Activated gamma-delta T cell treated with anti-CD3 and anti-CD28 coated beads, Interleukin-2, amount 50 U/mL, for 16 hours (primary cell): ENCODE measurements around the gene OR2AP1.
"Not testable (repeated sequence)": the region's sequence is repeated elsewhere in the genome, so short reads cannot be mapped to it uniquely, and the experiment has no call there.

Experiments used
- DNase-seq: peaks from one replicate; pipeline ENCODE4 v3.0.0-alpha.2; 2020; ENCODE audit warnings: low read depth

The OR2AP1 gene

DNA sequence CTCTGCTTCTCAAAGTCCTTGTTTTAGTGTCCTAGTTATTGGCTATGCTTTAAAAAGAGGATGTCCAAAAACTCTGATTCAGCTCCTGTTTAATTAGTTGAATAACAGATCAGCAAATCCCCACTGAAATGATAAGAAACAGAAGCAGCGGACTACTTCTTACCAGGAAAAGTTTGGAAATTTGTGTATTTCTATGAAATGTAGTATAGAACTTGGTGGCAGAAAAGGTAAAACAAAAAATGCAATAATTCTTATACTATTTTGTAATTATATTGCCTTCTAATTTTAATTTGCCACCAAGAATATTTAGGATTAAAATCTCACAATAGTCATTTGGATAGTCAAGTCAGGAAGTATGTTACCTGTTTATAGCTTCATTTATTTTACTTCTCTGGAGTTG lies at the start of gene OR2AP1:
Gene OR2AP1, plus strand, starts transcription at position 301 of the 400 bp plus-strand sequence. CDS start 1,947 bp downstream, outside the sequence.
- DNase-seq, result no peak

DNA sequence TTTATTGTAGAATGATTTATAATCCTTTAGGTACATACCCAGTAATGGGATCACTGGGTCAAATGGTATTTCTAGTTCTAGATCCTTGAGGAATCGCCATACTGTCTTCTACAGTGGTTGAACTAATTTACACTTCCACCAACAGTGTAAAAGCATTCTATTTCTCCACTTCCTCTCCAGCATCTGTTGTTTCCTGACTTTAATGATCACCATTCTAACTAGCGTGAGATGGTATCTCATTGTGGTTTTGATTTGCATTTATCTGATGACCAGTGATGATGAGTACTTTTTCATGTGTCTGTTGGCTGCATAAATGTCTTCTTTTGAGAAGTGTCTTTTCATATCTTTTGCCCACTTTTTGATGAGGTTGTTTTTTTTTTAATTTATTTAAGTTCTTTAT lies 24.0 kb upstream of the OR2AP1 start:
- DNase-seq, result not testable (repeated sequence)

DNA sequence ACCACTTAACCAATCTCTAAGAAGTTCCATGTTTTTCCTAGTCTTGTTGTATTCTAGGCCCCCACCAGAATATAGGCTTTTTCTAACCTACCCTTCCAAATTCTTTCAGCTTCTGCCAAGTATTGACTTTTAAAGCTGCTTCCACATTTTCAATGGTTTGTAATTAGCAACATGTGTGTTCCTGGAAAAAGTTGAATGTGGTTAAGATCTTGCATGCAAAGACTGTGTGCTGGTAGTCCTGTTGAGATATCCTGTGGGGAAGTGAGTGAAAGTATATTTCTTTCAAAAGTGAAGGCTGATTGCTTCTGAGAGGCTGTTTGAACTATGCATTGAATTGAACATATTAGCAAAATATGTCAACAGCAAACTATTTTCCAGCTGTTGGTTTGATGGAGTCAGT lies 23.5 kb upstream of the OR2AP1 start:
- DNase-seq, result no peak

DNA sequence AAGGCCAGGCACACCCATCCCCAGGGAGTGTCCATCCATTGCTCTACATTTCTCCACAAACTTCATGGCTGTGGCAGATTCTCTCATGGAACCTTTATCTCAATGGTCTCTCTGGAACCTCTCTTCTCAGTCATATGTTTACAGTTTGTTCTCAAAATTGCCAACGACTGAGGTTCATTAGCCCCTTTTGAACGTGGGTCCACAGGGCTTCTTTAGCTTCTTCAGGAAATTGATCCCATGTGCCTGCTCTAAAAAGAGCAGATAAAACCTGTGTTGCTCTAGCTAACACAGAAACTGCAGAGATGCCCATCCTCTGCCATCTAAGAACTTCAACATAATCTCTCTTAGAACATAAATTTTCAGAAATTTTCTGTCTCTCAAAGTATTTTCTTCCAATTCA lies 23.0 kb upstream of the OR2AP1 start, which contains the start of gene OR6C4:
Gene OR6C4, plus strand, starts transcription at position 301 of the 400 bp plus-strand sequence. CDS start 1,625 bp downstream, outside the sequence.
- no peak for DNase-seq

DNA sequence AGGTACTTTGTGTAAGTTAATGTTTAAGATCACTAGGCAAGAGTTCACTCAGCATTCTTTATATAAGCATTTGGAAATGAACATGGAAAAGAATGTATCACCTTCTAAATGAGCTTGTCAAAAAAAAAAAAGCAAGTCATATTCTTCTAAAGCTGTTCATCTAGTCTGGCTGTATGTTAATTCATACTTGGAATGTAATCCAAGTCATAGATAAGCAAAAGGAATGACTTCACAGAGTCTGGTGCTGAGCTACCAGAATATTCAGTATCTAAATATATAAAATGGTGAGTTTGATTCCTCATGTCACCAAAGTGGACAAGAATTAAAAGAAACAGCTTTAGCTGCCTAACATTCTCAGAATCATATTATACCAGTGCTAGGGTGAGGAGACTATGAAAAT lies 18.0 kb upstream of the OR2AP1 start:
- no peak for DNase-seq

DNA sequence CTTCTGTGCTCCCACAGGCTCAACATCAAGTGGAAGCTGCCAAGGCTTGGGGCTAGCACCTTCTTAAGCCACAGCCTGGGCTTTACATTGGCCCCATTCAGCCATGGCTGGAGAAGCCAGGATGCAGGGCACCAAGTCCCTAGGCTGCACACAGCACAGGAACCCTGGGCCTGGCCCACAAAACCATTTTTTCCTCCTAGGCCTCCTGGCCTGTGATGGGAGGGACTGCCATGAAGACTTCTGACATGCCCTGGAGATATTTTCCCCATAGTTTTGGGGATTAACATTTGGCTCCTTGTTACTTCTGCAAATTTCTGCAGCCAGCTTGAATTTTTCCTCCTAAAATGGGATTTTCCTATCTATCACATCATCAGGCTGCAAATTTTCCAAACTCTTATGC lies 2.2 kb upstream of the OR2AP1 start:
- DNase-seq, result not testable (repeated sequence)

DNA sequence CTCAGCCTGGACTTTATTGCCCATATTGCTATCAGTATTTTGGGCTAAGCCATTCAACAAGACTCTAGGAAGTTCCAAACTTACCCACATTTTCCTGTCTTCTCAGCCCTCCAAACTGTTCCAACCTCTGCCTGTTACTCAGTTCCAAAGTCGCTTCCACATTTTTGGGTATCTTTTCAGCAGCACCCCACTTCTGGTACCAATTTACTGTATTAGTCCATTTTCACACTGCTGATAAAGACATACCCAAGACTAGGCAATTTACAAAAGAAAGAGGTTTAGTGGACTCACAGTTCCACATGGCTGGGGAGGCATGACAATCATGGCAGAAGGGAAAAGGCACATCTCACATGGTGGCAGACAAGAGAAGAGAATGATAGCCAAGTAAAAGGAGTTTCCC lies 1.6 kb upstream of the OR2AP1 start:
- DNase-seq, result not testable (repeated sequence)

DNA sequence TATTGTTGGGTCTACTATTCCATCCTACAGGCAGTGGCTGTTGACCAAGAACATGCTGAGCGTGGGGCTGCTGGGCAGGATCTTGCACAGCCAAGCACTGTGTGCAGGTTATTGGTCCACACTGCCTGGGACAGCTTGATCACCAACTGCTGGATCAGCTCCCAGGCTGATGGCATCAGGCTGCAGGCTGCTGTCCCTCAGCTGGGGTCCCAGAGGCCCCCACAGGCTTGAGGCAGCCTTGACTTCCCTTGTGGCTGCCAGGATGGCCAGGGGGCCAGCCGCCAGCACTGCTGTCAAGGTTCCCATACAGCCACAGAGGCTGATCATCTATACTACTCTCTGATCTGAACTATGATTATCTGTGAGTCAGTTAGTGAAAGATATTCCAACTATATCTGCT lies 9.8 kb downstream of the OR2AP1 start:
- DNase-seq, result no peak

DNA sequence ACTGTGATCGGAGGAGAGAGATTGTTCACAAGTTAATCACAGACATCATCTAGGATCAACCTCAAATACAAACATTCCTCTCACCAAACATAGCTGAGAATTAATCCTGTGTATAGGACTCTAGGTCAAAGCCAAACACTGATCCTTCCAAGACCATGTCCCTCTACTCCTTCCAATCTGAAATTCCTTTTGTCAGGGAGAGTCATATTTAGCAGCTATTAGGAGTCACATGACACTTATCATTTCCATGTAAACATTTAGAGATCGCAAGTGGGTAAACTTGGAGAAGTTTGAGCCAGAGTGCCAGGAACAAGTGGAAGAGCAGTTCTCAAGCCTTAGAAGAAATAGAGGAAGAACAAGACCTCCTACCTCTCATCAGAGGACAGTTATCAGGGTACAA lies 13.5 kb downstream of the OR2AP1 start:
- DNase-seq, result no peak

DNA sequence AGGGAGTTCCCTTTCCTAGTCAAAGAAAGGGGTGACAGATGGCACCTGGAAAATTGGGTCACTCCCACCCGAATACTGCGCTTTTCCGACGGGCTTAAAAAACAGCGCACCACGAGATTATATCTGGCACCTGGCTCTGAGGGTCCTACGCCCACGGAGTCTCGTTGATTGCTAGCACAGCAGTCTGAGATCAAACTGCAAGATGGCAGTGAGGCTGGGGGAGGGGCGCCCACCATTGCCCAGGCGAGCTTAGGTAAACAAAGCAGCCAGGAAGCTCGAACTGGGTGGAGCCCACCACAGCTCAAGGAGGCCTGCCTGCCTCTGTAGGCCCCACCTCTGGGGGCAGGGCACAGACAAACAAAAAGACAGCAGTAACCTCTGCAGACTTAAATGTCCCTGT lies 17.9 kb downstream of the OR2AP1 start:
- DNase-seq, result not testable (repeated sequence)

DNA sequence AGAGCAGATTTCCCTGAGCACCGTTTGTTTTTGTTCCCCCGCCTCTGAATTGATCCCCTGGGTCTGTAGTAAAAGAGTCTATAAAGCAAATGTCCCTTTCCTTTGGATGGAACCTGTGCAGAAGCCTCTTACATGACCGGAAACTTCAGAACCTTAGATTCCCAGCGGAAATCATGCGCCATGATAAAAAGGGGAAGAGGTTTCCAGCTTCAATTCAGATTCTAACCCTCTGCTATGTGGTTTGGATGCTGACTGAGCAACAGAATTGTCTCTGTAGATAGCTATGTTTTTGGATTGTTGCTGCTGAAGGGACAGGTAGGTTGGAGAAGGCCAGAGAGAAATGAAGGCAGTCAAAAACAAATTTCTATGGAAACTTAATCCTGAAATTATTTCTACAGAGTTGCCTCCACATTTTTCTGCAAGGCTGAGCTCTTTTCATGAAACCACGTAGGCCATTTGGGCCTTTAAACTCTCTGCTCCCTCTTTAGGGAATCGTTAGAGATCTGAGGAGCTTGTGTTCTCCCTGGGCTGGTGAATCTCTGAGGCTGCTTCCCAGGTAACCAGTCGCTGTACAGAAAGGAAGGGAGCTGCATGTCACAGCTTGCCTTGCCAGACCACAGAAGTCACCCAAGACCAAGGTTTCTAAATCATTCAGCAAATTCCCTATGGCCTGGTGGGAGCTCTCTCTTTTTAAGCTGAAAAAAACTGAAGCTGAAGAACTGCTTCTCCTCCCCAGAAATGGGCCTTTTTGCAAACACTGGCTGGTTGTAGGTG lies 35.7 kb downstream of the OR2AP1 start:
- no peak for DNase-seq

DNA sequence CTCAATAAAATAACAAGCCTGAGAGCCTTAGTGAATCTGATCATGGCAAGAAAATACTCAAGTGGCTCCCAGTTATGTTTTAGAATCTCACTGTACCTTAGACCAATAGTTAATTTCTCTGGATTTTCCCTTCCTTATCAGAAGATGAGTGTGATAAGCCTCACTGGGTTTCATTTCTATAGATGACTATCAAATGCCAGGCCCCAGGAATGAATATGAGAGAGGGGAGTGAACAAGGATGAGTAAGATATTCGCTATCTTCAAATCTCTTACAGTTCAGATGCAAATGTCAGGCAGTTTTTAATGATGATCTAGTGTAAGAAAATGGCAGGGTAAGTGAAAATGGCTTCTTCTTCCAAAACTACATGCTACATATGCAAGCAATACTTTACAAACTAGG lies 38.3 kb downstream of the OR2AP1 start:
- no peak for DNase-seq

DNA sequence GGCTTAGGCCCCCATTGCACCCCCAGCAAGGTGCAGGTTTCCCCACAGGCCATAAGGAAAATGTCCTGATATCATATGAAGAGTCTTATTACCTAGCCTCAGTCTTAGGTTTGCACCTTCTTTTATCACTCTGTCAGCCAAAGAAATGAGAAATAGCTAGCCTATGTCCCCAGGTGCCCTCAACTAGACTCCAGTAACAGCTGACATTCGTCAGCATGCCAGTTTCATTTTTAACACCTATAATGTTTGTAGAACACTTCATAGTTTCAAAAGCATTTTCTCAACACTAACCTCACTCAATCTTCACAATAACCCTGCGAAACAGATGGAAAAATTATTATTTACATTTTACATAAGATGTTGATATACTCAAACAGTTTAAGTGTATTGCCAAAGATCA lies 40.4 kb downstream of the OR2AP1 start:
- no peak for DNase-seq

DNA sequence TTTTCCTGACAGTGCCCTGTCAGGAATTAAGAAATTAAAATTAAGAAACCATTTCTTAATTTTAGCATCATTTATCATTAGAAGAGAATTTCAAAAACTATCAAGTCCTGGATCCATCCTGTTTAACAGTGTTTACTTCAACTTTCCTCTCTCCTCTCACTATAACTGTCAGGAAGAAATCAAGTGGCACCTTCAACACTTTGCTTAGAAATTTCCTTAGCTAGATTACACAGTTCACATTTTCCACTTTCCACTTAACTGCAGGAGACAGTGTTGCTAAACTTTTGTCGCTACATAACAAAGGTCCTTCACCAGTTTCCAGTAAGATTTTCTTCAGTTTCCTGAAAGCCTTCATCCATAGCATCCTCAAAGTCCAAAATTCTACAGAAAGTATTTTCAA lies 42.5 kb downstream of the OR2AP1 start:
- DNase-seq, result no peak

DNA sequence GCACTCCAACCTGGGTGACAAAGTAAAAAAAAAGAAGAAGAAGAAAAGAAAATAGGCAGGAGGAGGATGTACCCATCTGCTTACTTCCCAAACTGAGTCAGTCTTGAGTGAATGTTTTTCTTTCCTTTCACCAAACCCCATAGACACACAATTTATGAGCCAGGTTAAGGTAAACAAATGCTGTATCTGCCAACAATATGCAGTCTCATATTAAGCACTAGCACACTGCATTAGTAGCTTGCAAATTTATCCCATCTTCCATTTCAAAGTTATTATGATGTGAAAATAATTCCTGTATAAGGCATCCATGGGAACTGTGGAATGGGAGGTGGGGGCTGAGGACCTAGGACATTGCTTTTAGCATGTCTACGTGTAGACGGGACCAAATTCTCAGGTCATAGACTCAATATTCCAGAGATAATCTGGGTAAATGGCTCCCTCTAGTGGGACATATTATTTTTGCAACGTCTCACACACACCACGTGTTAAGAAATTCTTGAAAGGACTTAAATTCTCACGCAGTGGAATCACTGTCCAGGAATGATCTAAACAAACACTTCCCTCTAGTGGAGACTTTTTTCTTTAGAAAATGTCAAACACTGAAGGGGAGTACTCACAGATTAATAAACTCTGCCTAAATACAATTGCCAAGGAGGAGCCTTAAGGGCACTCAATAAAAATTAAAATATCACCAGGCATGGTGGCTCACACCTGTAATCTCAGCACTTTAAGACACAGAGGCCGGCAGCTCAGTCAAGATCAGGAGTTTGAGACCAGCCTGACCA lies 47.3 kb downstream of the OR2AP1 start:
- no peak for DNase-seq

DNA sequence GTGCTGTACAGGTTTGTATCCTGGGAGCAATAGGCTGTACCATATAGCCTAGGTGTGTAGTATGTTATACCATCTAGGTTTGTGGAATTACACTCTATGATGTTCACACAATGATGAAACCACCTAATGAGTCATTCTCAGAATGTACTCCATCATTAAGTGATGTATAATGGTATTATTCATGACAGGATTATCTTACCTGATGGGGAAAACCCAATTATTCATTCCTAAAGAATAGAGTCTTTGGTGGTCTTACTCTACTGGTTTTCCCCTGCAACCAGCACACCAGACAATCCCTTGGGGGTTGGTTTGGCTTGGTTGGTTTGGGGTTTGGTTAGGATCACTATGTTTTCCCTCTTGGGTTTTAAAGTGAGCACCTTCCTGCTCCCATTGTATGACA lies 51.8 kb downstream of the OR2AP1 start:
- no peak for DNase-seq
